ENCODE data around the gene SAT2. TPM values are rescaled to one million over a fixed set of nuclear protein-coding genes. Genes with fewer than 3 reads are reported as not detected.

The SAT2 gene
- 10 to 100 TPM; 18.5 to 23.6 TPM for total RNA-seq

DNA sequence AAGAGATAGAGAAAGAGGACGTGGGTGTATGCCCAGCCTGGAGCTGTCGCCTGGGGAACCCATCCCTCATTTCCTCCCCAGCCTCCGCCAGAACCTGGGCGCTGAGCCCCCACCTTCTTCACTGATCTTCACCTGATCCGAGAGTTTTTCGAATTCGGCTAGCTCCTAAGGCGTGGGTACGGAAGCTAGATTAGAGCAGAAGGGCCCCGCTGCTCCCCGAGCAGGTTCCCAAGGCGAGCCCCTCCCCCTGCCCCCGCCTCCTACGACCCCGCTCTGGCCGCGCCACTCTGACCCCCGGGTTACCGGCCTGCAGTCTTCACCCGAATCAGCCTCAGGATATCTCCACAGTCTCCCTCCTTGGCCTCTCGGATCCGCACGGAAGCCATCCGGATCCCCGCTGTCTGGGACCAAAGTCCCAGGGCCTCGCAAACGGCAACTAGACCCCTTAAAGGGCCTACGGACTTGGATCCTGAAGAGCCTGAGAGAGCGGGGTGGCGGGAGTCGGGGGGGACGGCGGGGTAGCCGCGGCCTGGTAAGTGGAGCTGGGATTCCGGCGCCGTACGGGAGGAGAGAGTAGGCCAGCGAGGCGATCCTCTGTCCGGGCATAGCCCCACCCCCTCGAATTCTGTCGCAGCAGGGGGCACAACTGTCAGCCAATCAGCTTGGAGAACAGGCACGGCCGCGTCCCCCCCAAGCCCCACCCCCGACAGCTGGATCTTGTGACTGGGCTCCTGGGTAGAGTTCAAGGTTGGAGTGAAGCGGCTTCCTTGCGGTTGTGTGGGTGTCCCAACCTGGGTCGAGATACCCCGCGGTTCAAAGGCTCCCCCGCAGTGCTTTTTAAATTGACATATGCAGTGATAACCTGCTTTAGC lies at the start of gene SAT2:
Gene SAT2 (minus strand): TSS at position 572 of the 872 bp plus-strand sequence. CDS start 186 bp downstream, at position 386.
- DNase-seq, result peak; percentile 87
- H3K36me3 Mint-ChIP-seq (ENCODE audit: low read depth), result peaks cover 4% of the 10 kb centered on the region
- H3K27me3 Mint-ChIP-seq, result no peaks in the 10 kb centered on the region
- peak within 1 kb of the TSS; percentile 91 for H3K4me3 Mint-ChIP-seq
- no peaks in the 10 kb centered on the region for H3K9me3 Mint-ChIP-seq
- CTCF ChIA-PET, result interaction anchor here (1.3 to 2.4 kb wide), 8 partner anchors 8 to 60 kb away, joined by 3 to 18 read pairs (median 5); partner anchors contain the start of genes ATP1B2, FXR2, SOX15 and TP53
- H3K4me1 Mint-ChIP-seq, result peaks cover 16% of the 10 kb centered on the region
- POLR2A ChIA-PET, result interaction anchor here (0.8 to 1.2 kb wide), 3 partner anchors 59 to 288 kb away, joined by 3 to 4 read pairs (median 3); partner anchors contain the start of gene TP53
- H3K27ac Mint-ChIP-seq, result peak within 1 kb of the TSS; percentile 85

DNA sequence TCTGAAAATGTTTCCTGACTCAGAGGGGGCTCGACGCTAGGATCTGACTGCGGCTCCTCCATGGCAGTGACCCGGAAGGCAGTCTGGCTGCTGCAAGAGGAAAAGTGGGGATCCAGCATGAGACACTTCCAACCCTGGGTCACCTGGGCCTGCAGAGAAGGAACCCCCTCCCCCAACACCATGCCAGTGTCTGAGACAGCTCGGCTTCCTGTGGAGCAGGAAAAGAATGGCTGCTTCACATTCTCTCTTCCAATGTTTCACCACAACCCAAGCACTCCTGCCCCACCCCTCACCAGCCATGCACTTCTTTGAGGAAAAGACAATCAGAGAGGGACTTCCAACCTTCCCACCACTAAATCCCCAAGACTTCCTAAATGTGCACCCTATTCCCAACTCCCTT lies 48.9 kb upstream of the SAT2 start:
- ChIA-PET POLR2A (no interaction called here), CTCF (interaction anchor here (0.9 to 3.0 kb wide), 2 partner anchors 11 to 28 kb away, joined by 3 to 17 read pairs; partner anchors contain the start of genes TP53 and WRAP53)
- H3K9me3 Mint-ChIP-seq, result peaks cover 10% of the 10 kb centered on the region
- peaks cover 42% of the 10 kb centered on the region for H3K36me3 Mint-ChIP-seq (ENCODE audit: low read depth)
- H3K27me3 Mint-ChIP-seq, result no peaks in the 10 kb centered on the region
- peaks cover 7% of the 10 kb centered on the region for H3K4me1 Mint-ChIP-seq
- no peak overlapping the region for H3K4me3 Mint-ChIP-seq
- DNase-seq, result no peak
- H3K27ac Mint-ChIP-seq, result no peak overlapping the region

DNA sequence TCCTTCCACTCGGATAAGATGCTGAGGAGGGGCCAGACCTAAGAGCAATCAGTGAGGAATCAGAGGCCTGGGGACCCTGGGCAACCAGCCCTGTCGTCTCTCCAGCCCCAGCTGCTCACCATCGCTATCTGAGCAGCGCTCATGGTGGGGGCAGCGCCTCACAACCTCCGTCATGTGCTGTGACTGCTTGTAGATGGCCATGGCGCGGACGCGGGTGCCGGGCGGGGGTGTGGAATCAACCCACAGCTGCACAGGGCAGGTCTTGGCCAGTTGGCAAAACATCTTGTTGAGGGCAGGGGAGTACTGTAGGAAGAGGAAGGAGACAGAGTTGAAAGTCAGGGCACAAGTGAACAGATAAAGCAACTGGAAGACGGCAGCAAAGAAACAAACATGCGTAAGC lies 47.3 kb upstream of the SAT2 start:
- ChIA-PET CTCF (interaction anchor here (0.9 to 1.0 kb wide), 2 partner anchors 11 to 13 kb away, joined by 3 to 4 read pairs; partner anchors contain the start of gene TP53), POLR2A (no interaction called here)
- Mint-ChIP-seq H3K4me1 (peaks cover 6% of the 10 kb centered on the region), H3K36me3 (ENCODE audit: low read depth) (peaks cover 51% of the 10 kb centered on the region), H3K9me3 (peaks cover 10% of the 10 kb centered on the region), H3K4me3 (no peak overlapping the region), H3K27me3 (no peaks in the 10 kb centered on the region), H3K27ac (no peak overlapping the region)
- no peak for DNase-seq

DNA sequence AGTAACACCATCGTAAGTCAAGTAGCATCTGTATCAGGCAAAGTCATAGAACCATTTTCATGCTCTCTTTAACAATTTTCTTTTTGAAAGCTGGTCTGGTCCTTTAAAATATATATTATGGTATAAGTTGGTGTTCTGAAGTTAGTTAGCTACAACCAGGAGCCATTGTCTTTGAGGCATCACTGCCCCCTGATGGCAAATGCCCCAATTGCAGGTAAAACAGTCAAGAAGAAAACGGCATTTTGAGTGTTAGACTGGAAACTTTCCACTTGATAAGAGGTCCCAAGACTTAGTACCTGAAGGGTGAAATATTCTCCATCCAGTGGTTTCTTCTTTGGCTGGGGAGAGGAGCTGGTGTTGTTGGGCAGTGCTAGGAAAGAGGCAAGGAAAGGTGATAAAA lies 45.6 kb upstream of the SAT2 start:
- Mint-ChIP-seq H3K4me3 (no peak overlapping the region), H3K27ac (no peak overlapping the region), H3K27me3 (no peaks in the 10 kb centered on the region), H3K36me3 (ENCODE audit: low read depth) (peaks cover 55% of the 10 kb centered on the region), H3K9me3 (peaks cover 10% of the 10 kb centered on the region), H3K4me1 (peaks cover 4% of the 10 kb centered on the region)
- POLR2A ChIA-PET, result no interaction called here
- CTCF ChIA-PET, result interaction anchor here (0.7 to 2.7 kb wide), 10 partner anchors 10 to 318 kb away, joined by 3 to 16 read pairs (median 4); partner anchors contain the start of genes FXR2, TMEM95, TP53 and WRAP53
- DNase-seq, result peak; percentile 46

DNA sequence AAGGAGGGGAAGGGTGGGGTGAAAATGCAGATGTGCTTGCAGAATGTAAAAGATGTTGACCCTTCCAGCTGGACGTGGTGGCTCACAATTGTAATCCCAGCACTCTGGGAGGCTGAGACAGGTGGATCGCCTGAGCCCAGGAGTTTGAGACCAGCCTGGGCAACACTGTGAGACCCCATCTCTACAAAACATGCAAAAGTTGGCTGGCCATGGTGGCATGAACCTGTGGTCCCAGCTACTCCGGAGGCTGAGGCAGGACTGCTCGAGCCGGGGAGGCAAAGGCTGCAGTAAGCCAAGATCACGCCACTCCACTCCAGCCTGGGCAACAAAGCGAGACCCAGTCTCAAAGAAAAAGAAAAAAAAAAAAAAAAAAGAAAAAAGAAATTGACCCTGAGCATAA lies 40.9 kb upstream of the SAT2 start:
- CTCF ChIA-PET, result interaction anchor here (1.2 kb wide), 1 partner anchor 50 kb away, joined by 3 read pairs; no protein-coding TSS in a partner anchor
- H3K27ac Mint-ChIP-seq, result no peak overlapping the region
- H3K9me3 Mint-ChIP-seq, result peaks cover 3% of the 10 kb centered on the region
- no peaks in the 10 kb centered on the region for H3K27me3 Mint-ChIP-seq
- H3K4me1 Mint-ChIP-seq, result no peaks in the 10 kb centered on the region
- POLR2A ChIA-PET, result no interaction called here
- H3K36me3 Mint-ChIP-seq (ENCODE audit: low read depth), result peaks cover 35% of the 10 kb centered on the region
- H3K4me3 Mint-ChIP-seq, result no peak overlapping the region
- no peak for DNase-seq

DNA sequence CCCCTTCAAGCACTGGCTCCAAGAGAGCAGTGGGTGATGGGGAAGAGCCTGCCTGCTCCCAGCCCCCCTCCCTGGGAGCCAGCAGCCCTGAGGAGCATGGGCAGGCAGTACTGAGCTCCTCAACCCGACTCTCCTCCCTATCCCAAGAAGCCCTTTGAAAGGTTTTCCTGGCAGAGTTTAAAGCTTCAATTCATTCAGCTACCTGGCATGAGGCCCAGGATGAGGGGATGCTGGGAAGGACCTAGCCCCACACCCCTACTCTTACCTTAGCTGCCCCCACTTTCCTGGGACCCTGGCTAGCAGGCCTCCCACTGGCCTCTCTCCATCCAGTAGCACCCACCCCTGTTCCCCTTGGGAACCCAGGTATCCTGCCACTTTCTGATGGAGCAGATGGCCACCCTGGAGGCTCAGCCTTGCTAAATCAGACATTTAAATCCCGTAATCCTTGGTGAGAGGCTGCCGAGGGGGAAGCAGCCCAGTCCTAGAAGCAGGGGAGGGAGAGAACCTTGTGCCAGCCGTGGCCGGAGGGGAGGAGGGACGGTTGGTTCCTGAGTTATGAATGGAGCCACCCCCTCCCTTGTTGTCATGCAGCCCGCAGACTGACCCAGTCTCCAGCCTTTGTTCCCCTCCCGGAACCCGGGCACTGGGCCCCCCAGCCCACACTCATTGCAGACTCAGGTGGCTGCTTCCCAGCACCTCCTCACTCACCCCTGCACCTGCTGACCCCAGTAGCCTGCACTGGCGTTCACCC lies 40.2 kb upstream of the SAT2 start:
- ChIA-PET CTCF (interaction anchor here (0.6 to 1.4 kb wide), 6 partner anchors 16 to 627 kb away, joined by 3 to 5 read pairs (median 4); no protein-coding TSS in a partner anchor), POLR2A (interaction anchor here (0.6 kb wide), 1 partner anchor 18 kb away, joined by 3 read pairs; no protein-coding TSS in a partner anchor)
- Mint-ChIP-seq H3K9me3 (no peaks in the 10 kb centered on the region), H3K27ac (peak overlapping the region; percentile 36), H3K36me3 (ENCODE audit: low read depth) (peaks cover 30% of the 10 kb centered on the region), H3K4me1 (no peaks in the 10 kb centered on the region), H3K27me3 (no peaks in the 10 kb centered on the region), H3K4me3 (no peak overlapping the region)
- no peak for DNase-seq

DNA sequence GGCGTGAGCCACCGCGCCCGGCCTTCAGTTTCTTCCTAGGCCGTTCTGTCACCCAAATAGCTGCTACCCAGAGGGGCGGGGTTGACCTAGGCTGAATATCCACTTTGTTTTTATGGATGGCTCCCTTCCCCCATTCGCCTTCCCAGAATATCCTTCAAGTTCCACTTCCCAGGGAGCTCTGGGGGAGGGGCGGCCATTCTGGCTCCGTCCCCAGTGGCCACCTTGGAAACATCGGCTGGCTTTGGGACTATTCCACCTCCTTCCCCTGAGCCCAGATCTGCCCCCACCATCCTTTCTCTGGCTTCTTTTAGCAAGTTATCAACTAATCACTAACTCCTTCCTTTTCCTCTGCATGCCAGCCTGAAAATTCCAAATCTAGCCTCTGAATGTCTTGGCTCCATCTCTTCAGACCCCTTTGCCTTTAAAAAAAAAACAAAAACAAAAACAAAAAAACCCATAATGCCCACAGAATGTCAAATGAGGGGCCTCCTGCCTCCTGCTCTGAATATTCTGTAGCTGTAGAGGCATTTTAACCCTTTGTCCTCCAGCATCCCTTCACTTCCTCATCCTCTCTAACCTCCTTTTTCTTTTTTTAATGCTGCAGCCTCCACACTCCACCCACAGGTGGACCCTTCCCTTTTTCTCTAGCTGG lies 29.5 kb upstream of the SAT2 start:
- Mint-ChIP-seq H3K27me3 (peaks cover 18% of the 10 kb centered on the region), H3K36me3 (ENCODE audit: low read depth) (no peaks in the 10 kb centered on the region), H3K4me1 (no peaks in the 10 kb centered on the region), H3K9me3 (no peaks in the 10 kb centered on the region), H3K27ac (no peak overlapping the region), H3K4me3 (no peak overlapping the region)
- CTCF ChIA-PET, result interaction anchor here (1.0 to 1.5 kb wide), 2 partner anchors 10 to 31 kb away, joined by 3 read pairs; no protein-coding TSS in a partner anchor
- DNase-seq, result no peak
- POLR2A ChIA-PET, result no interaction called here

DNA sequence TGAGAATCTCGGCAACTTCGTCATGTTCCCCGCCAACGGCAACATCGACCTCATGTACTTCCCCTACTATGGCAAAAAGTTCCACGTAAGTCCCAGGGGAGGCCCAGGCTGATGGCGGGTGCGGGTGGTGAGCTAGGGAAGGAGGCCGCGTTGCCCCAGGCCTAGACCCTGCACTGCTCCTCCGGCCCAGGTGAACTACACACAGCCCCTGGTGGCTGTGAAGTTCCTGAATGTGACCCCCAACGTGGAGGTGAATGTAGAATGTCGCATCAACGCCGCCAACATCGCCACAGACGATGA lies 27.9 kb upstream of the SAT2 start:
- H3K9me3 Mint-ChIP-seq, result no peaks in the 10 kb centered on the region
- ChIA-PET CTCF (interaction anchor here (1.1 to 1.3 kb wide), 2 partner anchors 18 to 263 kb away, joined by 3 to 4 read pairs; no protein-coding TSS in a partner anchor), POLR2A (no interaction called here)
- peaks cover 29% of the 10 kb centered on the region for H3K27me3 Mint-ChIP-seq
- H3K4me1 Mint-ChIP-seq, result peaks cover 7% of the 10 kb centered on the region
- no peak for DNase-seq
- H3K4me3 Mint-ChIP-seq, result no peak overlapping the region
- no peaks in the 10 kb centered on the region for H3K36me3 Mint-ChIP-seq (ENCODE audit: low read depth)
- H3K27ac Mint-ChIP-seq, result no peak overlapping the region

DNA sequence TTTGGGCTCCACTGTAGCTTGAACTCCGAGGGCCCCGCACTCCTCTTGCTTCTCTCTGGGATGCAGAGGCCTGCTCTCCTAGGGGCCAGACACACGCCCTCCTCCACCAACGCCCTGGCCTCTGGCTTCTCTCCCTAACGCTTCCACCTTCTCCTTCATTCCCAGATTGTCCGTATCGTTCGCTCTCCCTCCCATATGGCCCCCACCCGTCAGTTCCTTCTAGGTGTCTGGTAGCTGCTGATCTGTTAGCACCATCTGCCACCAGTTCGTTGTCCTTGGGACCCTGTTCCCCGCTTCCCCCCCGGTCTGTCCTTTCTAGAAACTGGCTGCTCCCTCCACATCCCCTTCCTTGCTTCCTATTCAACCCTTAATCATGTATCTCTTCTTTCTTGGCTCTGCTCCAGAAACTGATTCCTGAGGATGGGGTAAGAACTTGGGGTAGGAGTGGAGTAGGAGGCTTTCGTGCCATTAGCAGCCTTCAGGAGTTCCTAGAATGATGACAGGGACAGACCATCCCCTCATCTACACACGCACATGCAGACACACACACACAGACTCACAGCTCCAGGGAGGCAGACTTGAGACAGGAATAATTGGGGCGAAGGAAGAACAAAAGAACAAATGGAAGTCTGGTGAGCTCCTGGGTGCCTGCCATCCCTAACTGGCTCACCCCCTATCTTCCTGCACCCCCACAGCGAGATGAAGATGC lies 27.4 kb upstream of the SAT2 start:
- POLR2A ChIA-PET, result no interaction called here
- Mint-ChIP-seq H3K27me3 (peaks cover 34% of the 10 kb centered on the region), H3K9me3 (no peaks in the 10 kb centered on the region), H3K4me1 (peaks cover 12% of the 10 kb centered on the region), H3K27ac (no peak overlapping the region), H3K36me3 (ENCODE audit: low read depth) (no peaks in the 10 kb centered on the region), H3K4me3 (no peak overlapping the region)
- no peak for DNase-seq
- CTCF ChIA-PET, result interaction anchor here (0.6 to 1.3 kb wide), 3 partner anchors 17 to 264 kb away, joined by 3 to 4 read pairs (median 3); no protein-coding TSS in a partner anchor

DNA sequence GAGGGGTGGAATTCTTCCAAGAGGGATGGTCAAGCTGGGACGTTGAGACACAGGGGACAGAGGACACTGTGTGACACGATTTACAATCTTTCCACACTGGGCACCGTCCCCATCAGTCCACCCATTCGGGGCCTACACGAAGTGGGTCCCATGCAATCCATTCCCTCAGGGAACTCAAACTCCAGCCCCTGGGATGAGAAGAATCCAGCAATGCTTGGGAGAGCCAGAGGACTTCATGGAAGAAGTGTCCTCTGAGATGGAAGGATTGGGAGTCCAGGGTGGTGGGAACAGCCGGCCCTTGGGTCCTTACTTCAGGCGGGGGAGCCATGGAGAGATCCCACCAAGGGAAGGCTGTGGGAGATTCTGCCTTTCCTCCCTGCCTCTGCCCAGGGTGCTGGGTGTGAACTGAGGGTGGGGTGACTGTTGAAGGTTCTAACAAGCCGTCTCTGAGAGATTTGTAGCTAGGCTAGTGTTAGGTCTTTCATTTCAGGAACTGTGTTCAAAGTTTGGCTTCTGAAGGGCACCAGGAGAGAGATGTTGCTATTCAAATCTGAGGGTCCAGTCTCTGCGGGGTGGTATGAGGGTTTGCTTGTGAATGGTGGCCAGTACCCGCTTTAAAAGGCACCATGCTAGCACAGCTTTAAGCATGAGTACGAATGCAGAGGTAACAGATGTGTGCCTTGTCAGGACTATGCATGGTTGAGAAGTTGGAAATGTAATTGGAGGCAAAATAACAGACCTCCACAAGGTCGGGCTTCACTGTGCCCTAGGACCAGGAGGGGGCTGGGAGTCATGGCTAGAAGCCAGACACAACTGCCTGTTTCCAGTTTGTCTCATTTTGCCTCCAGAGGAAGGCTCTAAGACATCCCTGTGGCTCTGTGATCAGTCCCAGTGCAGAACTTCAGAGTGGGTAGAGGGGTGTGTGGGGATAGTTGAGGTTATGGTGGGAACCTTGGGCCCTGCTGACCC lies 25.1 kb upstream of the SAT2 start:
- POLR2A ChIA-PET, result interaction anchor here (0.6 kb wide), 1 partner anchor 8 kb away, joined by 4 read pairs; no protein-coding TSS in a partner anchor
- Mint-ChIP-seq H3K4me1 (peaks cover 15% of the 10 kb centered on the region), H3K27me3 (peaks cover 41% of the 10 kb centered on the region), H3K4me3 (no peak overlapping the region), H3K9me3 (no peaks in the 10 kb centered on the region), H3K36me3 (ENCODE audit: low read depth) (no peaks in the 10 kb centered on the region), H3K27ac (no peak overlapping the region)
- CTCF ChIA-PET, result interaction anchor here (0.5 to 1.3 kb wide), 3 partner anchors 15 to 86 kb away, joined by 3 to 5 read pairs (median 4); partner anchors contain the start of genes TP53 and WRAP53
- no peak for DNase-seq

Measured in activated CD4-positive, alpha-beta T cell treated with anti-CD3 and anti-CD28 coated beads, Interleukin-2, amount 10 ng/mL, durations not matched to agents 7 days and 5 days (primary cell).